ENCODE measurements around the gene ERCC4.
A peak's percentile ranks its signal among the peaks of the same experiment; 100 is the strongest.
"Not testable (repeated sequence)": the region's sequence is repeated elsewhere in the genome, so short reads cannot be mapped to it uniquely, and the experiment has no call there.

Gene ERCC4

GRCh38 chr16:13919683-13920509, at the start of gene ERCC4:
TSS of gene ERCC4 (plus strand) at chr16:13920154. CDS start at chr16:13920166, 12 bp downstream.
- peaks cover 12% of the 10 kb centered on the region for H3K4me1 ChIP-seq (ENCODE audit: insufficient read depth, low read length)
- peaks cover 16% of the 10 kb centered on the region for H3K36me3 ChIP-seq (ENCODE audit: insufficient read depth, low read length)
- H2AFZ ChIP-seq (ENCODE audit: low read depth, low read length) = peak within 1 kb of the TSS; percentile 62
- no peaks in the 10 kb centered on the region for H3K9me3 ChIP-seq (ENCODE audit: low read length)
- H3K27me3 ChIP-seq (ENCODE audit: insufficient read depth, low read length) = no peaks in the 10 kb centered on the region
- peak within 1 kb of the TSS; percentile 70 for H3K4me3 ChIP-seq (ENCODE audit: low read length)

DNA sequence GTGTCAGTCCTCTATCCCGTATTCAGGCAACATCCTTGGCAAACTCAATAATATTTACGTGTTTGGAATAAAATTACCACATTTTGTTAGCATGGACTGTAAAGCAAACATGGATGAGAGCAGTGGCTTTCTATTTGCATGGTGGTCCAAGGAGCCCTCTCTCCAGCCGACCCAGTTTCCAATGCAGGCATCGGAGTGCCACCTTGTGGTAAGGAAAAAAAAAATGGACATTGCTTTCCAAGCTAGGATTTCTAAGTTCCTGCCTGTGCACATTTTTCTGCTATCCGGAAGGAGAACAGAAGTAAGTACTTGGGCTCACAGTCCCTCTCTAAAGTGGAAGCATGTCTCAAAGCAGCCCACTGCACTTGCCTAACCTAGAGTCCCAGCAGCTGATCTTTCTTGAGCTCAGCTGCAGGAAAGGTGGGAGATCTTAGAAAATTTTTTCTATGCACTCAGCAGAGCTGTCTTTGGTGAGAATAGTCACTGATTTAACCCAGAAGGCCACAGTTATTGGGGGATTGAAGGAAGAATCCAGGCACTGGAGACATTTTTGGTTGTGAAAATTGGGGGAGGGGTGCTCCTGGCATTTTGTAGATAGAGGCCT, 46.0 kb upstream of the ERCC4 start:
- no peak overlapping the region for H3K4me3 ChIP-seq (ENCODE audit: low read length)
- H3K27me3 ChIP-seq (ENCODE audit: insufficient read depth, low read length) = no peaks in the 10 kb centered on the region
- no peaks in the 10 kb centered on the region for H3K9me3 ChIP-seq (ENCODE audit: low read length)
- no peaks in the 10 kb centered on the region for H3K36me3 ChIP-seq (ENCODE audit: insufficient read depth, low read length)
- no peaks in the 10 kb centered on the region for H3K4me1 ChIP-seq (ENCODE audit: insufficient read depth, low read length)
- no peak overlapping the region for H2AFZ ChIP-seq (ENCODE audit: low read depth, low read length)

DNA sequence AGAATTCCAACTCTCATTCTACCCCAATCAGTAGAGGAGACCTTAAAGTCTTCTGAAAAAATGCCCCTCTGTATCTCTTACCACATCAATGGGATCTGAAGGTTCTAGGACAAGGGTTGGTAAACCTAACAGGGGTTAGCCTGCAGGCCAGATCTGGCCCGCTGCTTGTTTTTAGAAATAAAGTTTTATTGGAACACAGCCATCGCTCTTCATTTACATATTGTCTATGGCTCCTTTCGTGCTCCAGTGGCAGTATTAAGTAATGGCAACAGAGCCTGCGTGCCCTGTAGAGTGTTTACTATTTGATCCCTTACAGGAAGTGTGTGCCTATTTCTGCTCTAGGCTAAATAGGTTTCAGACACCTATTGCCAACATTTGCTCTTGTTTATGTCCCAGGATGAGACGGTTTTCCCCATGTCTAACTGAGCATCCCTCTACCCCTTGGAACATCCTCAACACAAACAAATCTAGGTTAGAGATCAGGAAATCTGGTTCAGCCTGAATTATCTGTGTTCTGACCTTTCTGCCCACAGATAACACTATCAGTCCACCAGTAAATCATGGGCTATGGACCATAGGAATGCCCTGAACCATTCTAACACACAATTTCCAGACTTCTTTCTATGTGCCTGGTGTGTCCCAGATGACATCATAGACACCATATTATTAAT, 44.2 kb upstream of the ERCC4 start:
- no peaks in the 10 kb centered on the region for H3K27me3 ChIP-seq (ENCODE audit: insufficient read depth, low read length)
- H3K4me1 ChIP-seq (ENCODE audit: insufficient read depth, low read length) = no peaks in the 10 kb centered on the region
- no peak overlapping the region for H2AFZ ChIP-seq (ENCODE audit: low read depth, low read length)
- H3K9me3 ChIP-seq (ENCODE audit: low read length) = no peaks in the 10 kb centered on the region
- H3K36me3 ChIP-seq (ENCODE audit: insufficient read depth, low read length) = no peaks in the 10 kb centered on the region
- no peak overlapping the region for H3K4me3 ChIP-seq (ENCODE audit: low read length)

GRCh38 chr16:13883276-13883675, 36.7 kb upstream of the ERCC4 start:
- Histone ChIP-seq H3K4me3 (ENCODE audit: low read length) (no peak overlapping the region), H3K27me3 (ENCODE audit: insufficient read depth, low read length) (no peaks in the 10 kb centered on the region), H3K4me1 (ENCODE audit: insufficient read depth, low read length) (no peaks in the 10 kb centered on the region)

GRCh38 chr16:13883881-13884280, 36.1 kb upstream of the ERCC4 start:
- no peaks in the 10 kb centered on the region for H3K27me3 ChIP-seq (ENCODE audit: insufficient read depth, low read length)
- no peak overlapping the region for H3K4me3 ChIP-seq (ENCODE audit: low read length)
- no peak overlapping the region for H2AFZ ChIP-seq (ENCODE audit: low read depth, low read length)
- no peaks in the 10 kb centered on the region for H3K4me1 ChIP-seq (ENCODE audit: insufficient read depth, low read length)
- no peaks in the 10 kb centered on the region for H3K36me3 ChIP-seq (ENCODE audit: insufficient read depth, low read length)
- H3K9me3 ChIP-seq (ENCODE audit: low read length) = peaks cover 1% of the 10 kb centered on the region

More at GRCh38 chr16:13883276-13883675, 36.7 kb upstream of the ERCC4 start:
- no peaks in the 10 kb centered on the region for H3K36me3 ChIP-seq (ENCODE audit: insufficient read depth, low read length)
- no peak overlapping the region for H2AFZ ChIP-seq (ENCODE audit: low read depth, low read length)
- peaks cover 1% of the 10 kb centered on the region for H3K9me3 ChIP-seq (ENCODE audit: low read length)

DNA sequence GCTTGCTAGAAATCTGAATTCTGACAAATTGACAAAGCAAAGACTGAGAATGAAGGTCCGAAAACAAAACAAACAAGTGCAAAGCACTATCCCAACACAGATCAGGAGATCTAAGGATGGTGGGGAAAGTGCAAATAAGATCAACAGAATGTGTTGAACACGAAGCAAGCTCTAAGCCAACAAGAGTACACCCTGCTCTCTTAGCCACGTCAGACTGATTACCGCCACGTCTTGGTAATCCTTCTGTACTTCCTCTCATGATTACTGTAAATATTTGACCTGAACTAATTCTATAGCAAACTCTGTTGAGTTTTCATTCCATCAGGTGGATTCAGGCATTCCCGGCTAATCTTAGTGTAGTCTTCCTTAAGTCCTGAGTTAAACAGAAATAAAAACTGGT, 34.3 kb upstream of the ERCC4 start:
- H3K36me3 ChIP-seq (ENCODE audit: insufficient read depth, low read length) = no peaks in the 10 kb centered on the region
- peaks cover 1% of the 10 kb centered on the region for H3K9me3 ChIP-seq (ENCODE audit: low read length)
- H3K4me1 ChIP-seq (ENCODE audit: insufficient read depth, low read length) = no peaks in the 10 kb centered on the region
- no peaks in the 10 kb centered on the region for H3K27me3 ChIP-seq (ENCODE audit: insufficient read depth, low read length)
- no peak overlapping the region for H2AFZ ChIP-seq (ENCODE audit: low read depth, low read length)
- no peak overlapping the region for H3K4me3 ChIP-seq (ENCODE audit: low read length)

- no peak overlapping the region for H2AFZ ChIP-seq (ENCODE audit: low read depth, low read length)
- H3K4me3 ChIP-seq (ENCODE audit: low read length) = no peak overlapping the region
- H3K36me3 ChIP-seq (ENCODE audit: insufficient read depth, low read length) = no peaks in the 10 kb centered on the region
- peaks cover 1% of the 10 kb centered on the region for H3K9me3 ChIP-seq (ENCODE audit: low read length)
- H3K4me1 ChIP-seq (ENCODE audit: insufficient read depth, low read length) = no peaks in the 10 kb centered on the region
- no peaks in the 10 kb centered on the region for H3K27me3 ChIP-seq (ENCODE audit: insufficient read depth, low read length)
Measured at GRCh38 chr16:13886608-13887007, 33.3 kb upstream of the ERCC4 start.

DNA sequence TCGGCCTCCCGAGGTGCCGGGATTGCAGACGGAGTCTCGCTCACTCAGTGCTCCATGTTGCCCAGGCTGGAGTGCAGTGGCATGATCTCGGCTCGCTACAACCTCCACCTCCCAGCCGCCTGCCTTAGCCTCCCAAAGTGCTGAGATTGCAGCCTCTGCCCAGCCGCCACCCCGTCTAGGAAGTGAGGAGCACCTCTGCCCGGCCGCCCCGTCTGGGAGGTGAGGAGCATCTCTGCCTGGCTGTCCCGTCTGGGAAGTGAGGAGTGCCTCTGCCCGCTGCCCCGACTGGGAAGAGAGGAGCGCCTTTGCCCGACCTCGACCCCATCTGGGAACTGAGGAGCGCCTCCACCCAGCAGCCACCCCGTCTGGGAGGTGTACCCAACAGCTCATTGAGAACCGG, 30.6 kb upstream of the ERCC4 start:
- H2AFZ ChIP-seq (ENCODE audit: low read depth, low read length); H3K27me3 ChIP-seq (ENCODE audit: insufficient read depth, low read length); H3K4me3 ChIP-seq (ENCODE audit: low read length); H3K4me1 ChIP-seq (ENCODE audit: insufficient read depth, low read length); H3K9me3 ChIP-seq (ENCODE audit: low read length); H3K36me3 ChIP-seq (ENCODE audit: insufficient read depth, low read length): not testable (repeated sequence)

- Histone ChIP-seq H3K4me3 (ENCODE audit: low read length) (no peak overlapping the region), H3K4me1 (ENCODE audit: insufficient read depth, low read length) (no peaks in the 10 kb centered on the region), H3K36me3 (ENCODE audit: insufficient read depth, low read length) (no peaks in the 10 kb centered on the region), H3K9me3 (ENCODE audit: low read length) (no peaks in the 10 kb centered on the region), H2AFZ (ENCODE audit: low read depth, low read length) (no peak overlapping the region), H3K27me3 (ENCODE audit: insufficient read depth, low read length) (no peaks in the 10 kb centered on the region)
Measured at GRCh38 chr16:13892301-13892700, 27.7 kb upstream of the ERCC4 start.

- Histone ChIP-seq H3K27me3 (ENCODE audit: insufficient read depth, low read length) (no peaks in the 10 kb centered on the region), H3K9me3 (ENCODE audit: low read length) (no peaks in the 10 kb centered on the region)
Measured at GRCh38 chr16:13895516-13895915, 24.4 kb upstream of the ERCC4 start.

GRCh38 chr16:13896543-13897182, 23.3 kb upstream of the ERCC4 start:
- H3K9me3 ChIP-seq (ENCODE audit: low read length) = no peaks in the 10 kb centered on the region
- H3K4me1 ChIP-seq (ENCODE audit: insufficient read depth, low read length) = no peaks in the 10 kb centered on the region
- H2AFZ ChIP-seq (ENCODE audit: low read depth, low read length) = no peak overlapping the region
- H3K27me3 ChIP-seq (ENCODE audit: insufficient read depth, low read length) = no peaks in the 10 kb centered on the region
- H3K4me3 ChIP-seq (ENCODE audit: low read length) = no peak overlapping the region
- H3K36me3 ChIP-seq (ENCODE audit: insufficient read depth, low read length) = no peaks in the 10 kb centered on the region

More at GRCh38 chr16:13895516-13895915, 24.4 kb upstream of the ERCC4 start:
- H3K4me3 ChIP-seq (ENCODE audit: low read length) = no peak overlapping the region
- H3K36me3 ChIP-seq (ENCODE audit: insufficient read depth, low read length) = no peaks in the 10 kb centered on the region
- no peak overlapping the region for H2AFZ ChIP-seq (ENCODE audit: low read depth, low read length)
- no peaks in the 10 kb centered on the region for H3K4me1 ChIP-seq (ENCODE audit: insufficient read depth, low read length)

DNA sequence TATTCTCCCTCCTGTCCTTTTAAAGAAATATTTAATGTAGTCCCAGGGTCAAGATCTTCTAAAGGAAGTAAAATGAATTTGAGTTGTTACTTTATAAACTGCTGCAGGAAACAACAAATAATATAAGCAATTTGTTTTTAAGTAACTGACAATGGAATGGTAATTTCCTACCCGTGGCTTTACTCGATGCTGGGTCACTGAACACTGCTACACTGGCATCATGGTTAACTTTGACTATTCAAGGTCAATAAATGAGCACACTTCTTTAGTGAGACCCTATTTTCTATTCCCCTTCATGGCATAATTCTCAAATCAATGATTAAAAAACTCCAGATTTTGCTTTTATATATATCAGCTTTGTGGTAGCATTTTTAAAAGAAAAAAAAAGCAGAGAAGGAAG, 22.1 kb upstream of the ERCC4 start:
- Histone ChIP-seq H2AFZ (ENCODE audit: low read depth, low read length) (no peak overlapping the region), H3K36me3 (ENCODE audit: insufficient read depth, low read length) (no peaks in the 10 kb centered on the region), H3K9me3 (ENCODE audit: low read length) (no peaks in the 10 kb centered on the region), H3K4me1 (ENCODE audit: insufficient read depth, low read length) (no peaks in the 10 kb centered on the region), H3K27me3 (ENCODE audit: insufficient read depth, low read length) (no peaks in the 10 kb centered on the region), H3K4me3 (ENCODE audit: low read length) (no peak overlapping the region)

- no peak overlapping the region for H2AFZ ChIP-seq (ENCODE audit: low read depth, low read length)
- H3K27me3 ChIP-seq (ENCODE audit: insufficient read depth, low read length) = no peaks in the 10 kb centered on the region
- H3K4me1 ChIP-seq (ENCODE audit: insufficient read depth, low read length) = no peaks in the 10 kb centered on the region
- H3K4me3 ChIP-seq (ENCODE audit: low read length) = no peak overlapping the region
- H3K9me3 ChIP-seq (ENCODE audit: low read length) = no peaks in the 10 kb centered on the region
- no peaks in the 10 kb centered on the region for H3K36me3 ChIP-seq (ENCODE audit: insufficient read depth, low read length)
Measured at GRCh38 chr16:13898233-13898632, 21.7 kb upstream of the ERCC4 start.
